IPS DF 6.9 (cell line): ENCODE results near the gene UTP11.

ENCODE experiments used
- DNase-seq: peaks from one replicate; pipeline ENCODE4 v3.0.0-alpha.2; 2013; ENCODE audit warnings: low read depth, low spot score
- H3K27ac ChIP-seq: one replicate; pipeline ENCODE4 v1.5.1; 2013; ENCODE audit warnings: low read length, control low read depth
- H3K27me3 ChIP-seq: 2 replicates; pipeline ENCODE4 v1.6.1; 2013; ENCODE audit warnings: mild to moderate bottlenecking, low read length; ENCODE audit not compliant: control insufficient read depth, insufficient read depth
- H3K36me3 ChIP-seq: 2 replicates; pipeline ENCODE4 v1.6.1; 2013; ENCODE audit warnings: low read length; ENCODE audit not compliant: control insufficient read depth, insufficient read depth
- H3K4me1 ChIP-seq: 2 replicates; pipeline ENCODE4 v1.6.1; 2013; ENCODE audit warnings: low read length; ENCODE audit not compliant: control insufficient read depth, insufficient read depth
- H3K4me3 ChIP-seq: 2 replicates; pipeline ENCODE4 v1.5.1; 2013; ENCODE audit warnings: mild to moderate bottlenecking, low read length
- H3K9me3 ChIP-seq: 2 replicates; pipeline ENCODE4 v1.6.1; 2013; ENCODE audit warnings: low read length, inconsistent platforms; ENCODE audit not compliant: control insufficient read depth, insufficient read depth
- whole genome bisulfite sequencing: extraction: QIAGEN DNeasy Blood & Tissue Kit; methylation state at CpG from one replicate; pipeline ENCODE4 v1.1.7; 2013; ENCODE audit warnings: mixed read lengths, missing lambda C conversion rate; ENCODE audit not compliant: insufficient read length, insufficient coverage; 5-methylcytosine and 5-hydroxymethylcytosine counted together

UTP11 gene

GRCh38 chr1:37994886-37995566 is 17.5 kb upstream of the UTP11 start:
- Histone ChIP-seq H3K9me3 (no peaks in the 10 kb centered on the region), H3K27ac (no peak overlapping the region), H3K4me3 (no peak overlapping the region), H3K36me3 (peaks cover 9% of the 10 kb centered on the region; the same call in 1 of the 2 replicates), H3K27me3 (no peaks in the 10 kb centered on the region), H3K4me1 (peaks cover 12% of the 10 kb centered on the region)
- no peak for DNase-seq
- no CpG with 5 or more reads among the region's 11 CpGs for whole genome bisulfite sequencing

DNA sequence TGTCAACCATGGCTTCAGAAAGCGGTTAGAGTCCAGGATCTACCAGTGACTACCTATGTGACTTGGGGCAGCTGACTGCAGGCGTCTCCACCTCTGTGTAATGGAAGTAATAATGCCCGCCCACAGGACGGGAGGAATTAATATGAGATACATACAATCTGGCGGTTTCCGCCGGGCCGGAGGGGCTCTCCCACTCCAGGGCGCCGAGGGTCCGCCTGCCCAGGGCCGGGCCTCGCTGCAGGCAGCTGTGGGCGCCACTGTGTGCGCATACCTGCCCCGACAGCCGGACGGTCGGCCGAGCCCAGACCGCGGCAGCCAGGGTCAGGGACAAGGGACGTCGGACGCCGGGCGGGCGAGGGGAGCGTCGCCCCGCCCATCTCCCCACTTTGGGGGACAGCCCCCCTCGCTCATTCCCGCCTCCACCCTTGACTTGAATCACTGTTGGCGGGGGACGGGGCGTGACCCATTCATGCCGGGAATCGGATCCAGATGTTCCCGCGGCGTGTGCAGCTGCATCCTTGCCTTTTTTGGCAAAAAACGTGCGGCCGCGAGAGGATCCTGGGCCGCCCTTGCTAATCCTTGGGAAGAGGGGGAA is 16.7 kb upstream of the UTP11 start:
- WGBS, result no CpG with 5 or more reads among the region's 46 CpGs
- Histone ChIP-seq H3K9me3 (no peaks in the 10 kb centered on the region), H3K27me3 (no peaks in the 10 kb centered on the region), H3K27ac (no peak overlapping the region), H3K36me3 (peaks cover 9% of the 10 kb centered on the region; the same call in 1 of the 2 replicates), H3K4me3 (peak overlapping the region; percentile 32; the same call in 1 of the 2 replicates), H3K4me1 (peaks cover 16% of the 10 kb centered on the region)
- no peak for DNase-seq

- peaks cover 25% of the 10 kb centered on the region for H3K4me1 ChIP-seq
- no peak overlapping the region for H3K27ac ChIP-seq
- H3K36me3 ChIP-seq, result peaks cover 9% of the 10 kb centered on the region; the same call in 1 of the 2 replicates
- no peaks in the 10 kb centered on the region for H3K9me3 ChIP-seq
- no peak for DNase-seq
- no peaks in the 10 kb centered on the region for H3K27me3 ChIP-seq
- no peak overlapping the region for H3K4me3 ChIP-seq
- no CpG with 5 or more reads among the region's 25 CpGs for WGBS
These were observed 15.1 kb upstream of the UTP11 start for GRCh38 chr1:37997256-37998088.

GRCh38 chr1:37998089-37998808 is 14.3 kb upstream of the UTP11 start:
- H3K4me1 ChIP-seq, result peaks cover 25% of the 10 kb centered on the region
- no peak overlapping the region for H3K27ac ChIP-seq
- H3K4me3 ChIP-seq, result no peak overlapping the region
- H3K36me3 ChIP-seq, result peaks cover 9% of the 10 kb centered on the region; the same call in 1 of the 2 replicates
- no CpG with 5 or more reads among the region's 9 CpGs for WGBS
- no peaks in the 10 kb centered on the region for H3K9me3 ChIP-seq
- no peaks in the 10 kb centered on the region for H3K27me3 ChIP-seq
- DNase-seq, result no peak

GRCh38 chr1:37998913-37999429 is 13.6 kb upstream of the UTP11 start:
- no peak for DNase-seq
- Histone ChIP-seq H3K4me1 (peaks cover 29% of the 10 kb centered on the region), H3K27ac (no peak overlapping the region), H3K9me3 (no peaks in the 10 kb centered on the region), H3K36me3 (peaks cover 9% of the 10 kb centered on the region; the same call in 1 of the 2 replicates), H3K4me3 (no peak overlapping the region), H3K27me3 (no peaks in the 10 kb centered on the region)
- WGBS, result no CpG with 5 or more reads among the region's 16 CpGs

DNA sequence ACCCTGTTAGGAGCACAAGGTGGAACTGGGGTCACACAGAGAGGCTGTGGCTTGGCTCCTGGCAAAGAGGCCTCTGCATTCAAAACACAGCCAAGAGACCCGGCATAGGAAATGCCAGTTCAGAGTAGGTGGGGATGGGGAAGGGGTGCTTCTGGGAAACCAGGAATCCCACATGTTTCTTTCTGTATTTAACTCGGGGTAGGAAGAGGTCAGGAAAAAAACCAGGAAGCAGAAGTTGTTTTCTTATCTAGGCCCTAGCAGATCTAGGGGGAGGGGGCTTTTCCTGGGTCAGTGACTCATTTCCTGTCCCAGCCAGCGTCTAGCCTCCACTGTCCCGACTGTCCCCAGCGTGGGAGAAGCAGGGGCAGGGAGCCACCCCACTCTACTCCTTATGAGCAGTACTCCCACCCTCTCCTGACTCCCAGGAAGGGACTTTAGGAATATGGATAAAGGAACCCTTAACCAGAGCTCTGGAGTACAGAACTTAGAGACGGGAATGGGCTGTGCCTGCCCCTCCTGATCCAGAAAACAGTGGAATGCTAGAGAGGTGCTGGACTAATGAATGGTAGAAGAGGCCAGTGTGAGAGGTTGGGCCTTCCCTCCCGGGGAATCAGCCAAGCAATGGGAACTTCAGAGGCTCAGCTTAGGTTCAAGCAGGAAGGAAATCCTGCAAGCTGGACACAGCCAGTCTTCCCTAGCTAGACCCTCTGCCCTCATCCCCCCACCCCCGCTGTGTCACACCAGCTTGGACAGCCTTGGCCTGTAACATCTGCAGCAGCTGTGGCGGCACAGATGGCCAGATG is 12.9 kb upstream of the UTP11 start:
- Histone ChIP-seq H3K4me1 (peaks cover 31% of the 10 kb centered on the region), H3K27ac (no peak overlapping the region), H3K4me3 (no peak overlapping the region), H3K27me3 (no peaks in the 10 kb centered on the region), H3K9me3 (no peaks in the 10 kb centered on the region), H3K36me3 (peaks cover 9% of the 10 kb centered on the region; the same call in 1 of the 2 replicates)
- no CpG with 5 or more reads among the region's 9 CpGs for WGBS
- no peak for DNase-seq

DNA sequence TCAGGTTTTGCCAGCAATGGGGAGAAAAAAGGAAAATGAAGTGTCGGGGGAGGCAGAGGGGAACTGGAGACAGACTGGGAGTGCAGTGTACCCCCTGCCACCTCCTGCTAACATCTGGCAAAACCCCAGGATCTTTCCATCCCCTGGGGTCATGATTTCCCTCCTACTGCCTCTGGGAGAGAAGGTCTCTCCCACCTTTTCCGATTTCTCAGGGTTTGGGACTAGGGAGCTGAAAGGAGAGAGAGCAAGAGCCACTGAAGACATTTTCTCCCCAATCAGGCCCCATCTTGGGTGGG is 12.4 kb upstream of the UTP11 start:
- Histone ChIP-seq H3K27me3 (no peaks in the 10 kb centered on the region), H3K9me3 (no peaks in the 10 kb centered on the region), H3K27ac (no peak overlapping the region), H3K36me3 (peaks cover 9% of the 10 kb centered on the region; the same call in 1 of the 2 replicates), H3K4me3 (no peak overlapping the region), H3K4me1 (peaks cover 30% of the 10 kb centered on the region)
- WGBS, result no CpG with 5 or more reads among the region's 2 CpGs
- no peak for DNase-seq

DNA sequence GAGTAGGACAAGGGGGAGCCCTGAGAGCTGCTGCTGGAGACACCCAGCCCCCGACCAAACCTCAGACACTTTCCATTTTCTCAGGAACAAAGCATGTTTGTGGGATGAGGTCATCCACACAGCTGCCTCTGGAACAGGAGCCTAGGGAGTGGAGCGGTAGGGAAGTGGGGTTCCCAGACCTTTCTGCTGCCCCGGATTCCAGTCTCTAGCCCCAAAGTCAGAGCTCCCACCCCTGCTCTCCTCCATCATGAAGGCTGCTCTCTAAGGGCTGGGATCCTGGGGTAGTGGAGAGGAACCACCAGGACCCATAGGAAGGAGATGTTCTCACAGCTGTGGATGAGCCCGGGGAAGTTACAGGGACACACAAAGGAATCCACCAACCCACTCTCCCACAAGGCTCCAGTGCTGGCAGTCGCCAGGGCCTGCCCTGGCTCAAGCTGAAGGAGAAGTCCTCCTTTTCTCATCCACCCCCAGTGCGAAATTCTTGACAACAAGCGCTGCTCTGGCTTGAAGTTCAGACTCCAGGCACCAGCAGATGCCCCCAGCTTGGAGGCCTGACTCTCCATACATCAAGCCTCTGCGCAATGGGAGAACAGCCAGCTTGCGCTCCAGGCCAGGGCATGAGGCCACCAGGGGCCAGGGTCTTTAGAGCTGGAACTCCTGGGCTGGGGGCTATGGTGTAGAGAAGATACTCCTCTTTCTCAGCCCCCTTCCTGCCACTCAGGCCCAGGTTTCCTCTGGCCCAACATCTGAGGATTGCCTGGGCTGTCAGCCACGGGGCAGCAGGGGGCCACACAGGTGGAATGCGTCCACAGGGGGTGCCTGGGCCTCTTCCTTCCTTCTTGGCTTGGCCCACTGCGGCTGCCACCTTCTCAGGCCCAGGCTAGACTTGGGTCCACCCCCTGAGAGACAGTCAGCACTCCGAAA is 11.7 kb upstream of the UTP11 start:
- Histone ChIP-seq H3K27me3 (no peaks in the 10 kb centered on the region), H3K9me3 (no peaks in the 10 kb centered on the region), H3K4me1 (peaks cover 30% of the 10 kb centered on the region), H3K36me3 (peaks cover 9% of the 10 kb centered on the region; the same call in 1 of the 2 replicates), H3K27ac (no peak overlapping the region), H3K4me3 (no peak overlapping the region)
- no CpG with 5 or more reads among the region's 13 CpGs for WGBS
- peak; percentile 66 for DNase-seq
